ENCODE measurements around the gene UVRAG.

Gene UVRAG

DNA sequence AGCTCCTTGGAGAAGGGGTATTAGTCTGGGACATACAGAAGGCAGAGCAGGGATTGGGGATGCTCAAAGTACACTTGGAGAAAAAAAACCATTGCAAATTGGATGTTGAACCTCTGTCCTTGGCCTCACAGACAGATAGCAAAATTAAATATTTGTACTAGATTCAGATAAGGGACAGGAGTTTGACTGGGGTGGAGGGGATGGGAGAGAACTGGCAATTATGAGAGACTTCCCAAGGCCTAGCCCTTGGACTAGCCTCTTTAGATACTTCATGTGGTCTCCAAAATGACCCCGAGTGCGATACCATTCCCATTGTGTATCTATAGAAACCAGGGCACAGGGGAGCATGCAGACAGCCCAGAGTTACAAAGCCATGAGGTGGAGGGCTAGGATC is 30.9 kb upstream of the UVRAG start:
- DNase-seq: no peak

DNA sequence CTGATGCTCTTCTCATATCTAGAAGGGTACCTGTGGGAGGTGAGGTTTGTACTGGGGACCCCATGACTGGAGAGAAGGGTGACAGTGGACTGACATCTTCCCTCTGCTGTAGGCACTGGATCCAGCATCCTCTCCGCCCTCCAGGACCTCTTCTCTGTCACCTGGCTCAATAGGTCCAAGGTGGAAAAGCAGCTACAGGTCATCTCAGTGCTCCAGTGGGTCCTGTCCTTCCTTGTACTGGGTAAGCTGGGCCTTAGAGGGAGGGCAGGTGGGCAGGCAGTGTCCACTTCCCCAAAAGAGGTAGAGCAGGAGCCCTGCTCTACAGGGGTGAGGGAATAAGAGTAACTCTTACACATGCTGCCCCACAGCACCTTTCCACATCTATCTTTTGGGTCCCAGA is 30.5 kb upstream of the UVRAG start:
- no peak for DNase-seq

DNA sequence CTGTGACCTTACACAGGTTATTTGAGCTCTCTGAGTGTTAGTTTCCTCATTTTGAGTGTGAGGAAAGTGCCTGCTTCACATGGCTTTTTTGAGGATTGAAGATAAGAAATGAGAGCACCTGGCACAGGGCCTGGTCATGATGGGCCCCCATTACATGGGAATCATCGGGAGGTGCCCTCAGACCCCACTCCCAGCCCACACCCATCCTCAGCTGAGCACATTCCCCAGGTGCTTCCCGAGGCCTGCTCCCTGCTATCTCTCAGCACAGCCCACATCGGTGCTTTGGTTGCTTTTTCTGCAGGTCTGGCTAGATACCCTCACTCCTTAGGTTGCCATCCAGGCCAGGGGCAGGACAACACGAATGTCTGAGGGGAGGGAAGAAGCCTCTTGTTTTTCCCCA is 29.8 kb upstream of the UVRAG start:
- DNase-seq: no peak

DNA sequence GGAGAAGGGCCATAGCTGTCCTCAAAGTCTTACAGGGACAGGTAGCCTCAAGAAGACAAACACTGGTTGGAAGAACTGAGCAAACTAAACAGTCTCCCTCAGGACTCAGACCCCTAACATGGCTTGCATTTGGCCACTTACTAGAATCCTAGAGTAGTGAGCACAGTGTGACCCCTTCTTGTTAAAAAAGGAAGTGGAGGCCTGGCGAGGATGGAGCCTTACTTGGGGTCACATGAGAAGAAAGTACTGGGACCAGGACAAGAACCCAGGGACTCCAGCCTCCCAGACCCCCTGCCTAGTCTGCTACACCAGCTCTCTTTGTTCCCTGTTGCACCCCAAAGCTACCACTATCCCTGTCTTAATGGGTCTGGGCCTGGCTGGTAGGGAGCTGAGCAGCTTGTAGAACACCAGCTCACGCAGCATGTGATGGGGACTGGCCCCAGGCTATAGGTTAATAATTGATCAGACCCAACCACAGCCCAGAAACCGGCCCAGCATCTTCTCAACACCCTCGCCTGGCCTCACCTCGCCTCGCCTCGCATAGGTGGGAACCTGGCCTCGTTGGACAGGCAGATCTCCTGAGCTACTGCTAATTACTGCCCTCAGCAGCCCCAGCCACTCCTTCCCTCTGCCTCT is 28.8 kb upstream of the UVRAG start:
- DNase-seq: no peak

- no peak for DNase-seq
Measured at GRCh38 chr11:75789521-75789920, 25.5 kb upstream of the UVRAG start.

GRCh38 chr11:75790986-75791385 is 24.0 kb upstream of the UVRAG start:
- no peak for DNase-seq

- DNase-seq: no peak
Measured at GRCh38 chr11:75792127-75792731, 22.8 kb upstream of the UVRAG start.

GRCh38 chr11:75792997-75793800 is 21.8 kb upstream of the UVRAG start:
- DNase-seq: no peak

- no peak for DNase-seq
Measured at GRCh38 chr11:75793966-75794365, 21.0 kb upstream of the UVRAG start.

GRCh38 chr11:75795276-75796090 is 19.5 kb upstream of the UVRAG start:
- no peak for DNase-seq

- no peak for DNase-seq
Measured at GRCh38 chr11:75796091-75796435, 18.9 kb upstream of the UVRAG start.

DNA sequence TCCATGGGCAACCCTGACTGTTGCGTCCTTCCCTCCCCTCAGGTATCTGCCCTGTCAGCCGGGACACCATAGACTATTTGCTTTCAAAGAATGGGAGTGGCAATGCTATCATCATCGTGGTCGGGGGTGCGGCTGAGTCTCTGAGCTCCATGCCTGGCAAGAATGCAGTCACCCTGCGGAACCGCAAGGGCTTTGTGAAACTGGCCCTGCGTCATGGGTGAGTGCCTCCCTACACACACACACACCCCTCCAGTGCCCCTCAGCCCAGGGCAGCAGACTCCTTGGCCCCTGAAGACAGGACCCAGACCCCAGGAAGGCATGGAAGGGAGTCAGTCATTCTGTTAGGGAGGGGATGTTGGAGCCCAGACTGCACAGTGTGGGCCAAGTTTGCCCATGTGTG is 17.9 kb upstream of the UVRAG start:
- DNase-seq: no peak

- DNase-seq: no peak
Measured at GRCh38 chr11:75797792-75798191, 17.2 kb upstream of the UVRAG start.

DNA sequence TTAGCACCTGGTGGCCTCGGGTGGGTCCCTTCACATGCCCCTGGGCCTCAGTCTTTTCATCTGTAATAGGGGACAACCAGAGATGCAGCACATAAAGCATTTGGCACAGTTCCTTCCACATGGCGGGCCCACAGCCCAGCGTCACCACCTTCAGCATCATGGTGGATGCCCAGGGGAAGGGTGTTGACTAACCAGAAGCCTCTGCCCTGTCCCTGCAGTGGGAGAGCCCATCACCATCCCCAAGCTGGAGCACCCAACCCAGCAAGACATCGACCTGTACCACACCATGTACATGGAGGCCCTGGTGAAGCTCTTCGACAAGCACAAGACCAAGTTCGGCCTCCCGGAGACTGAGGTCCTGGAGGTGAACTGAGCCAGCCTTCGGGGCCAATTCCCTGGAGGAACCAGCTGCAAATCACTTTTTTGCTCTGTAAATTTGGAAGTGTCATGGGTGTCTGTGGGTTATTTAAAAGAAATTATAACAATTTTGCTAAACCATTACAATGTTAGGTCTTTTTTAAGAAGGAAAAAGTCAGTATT is 14.8 kb upstream of the UVRAG start:
- DNase-seq: no peak

DNA sequence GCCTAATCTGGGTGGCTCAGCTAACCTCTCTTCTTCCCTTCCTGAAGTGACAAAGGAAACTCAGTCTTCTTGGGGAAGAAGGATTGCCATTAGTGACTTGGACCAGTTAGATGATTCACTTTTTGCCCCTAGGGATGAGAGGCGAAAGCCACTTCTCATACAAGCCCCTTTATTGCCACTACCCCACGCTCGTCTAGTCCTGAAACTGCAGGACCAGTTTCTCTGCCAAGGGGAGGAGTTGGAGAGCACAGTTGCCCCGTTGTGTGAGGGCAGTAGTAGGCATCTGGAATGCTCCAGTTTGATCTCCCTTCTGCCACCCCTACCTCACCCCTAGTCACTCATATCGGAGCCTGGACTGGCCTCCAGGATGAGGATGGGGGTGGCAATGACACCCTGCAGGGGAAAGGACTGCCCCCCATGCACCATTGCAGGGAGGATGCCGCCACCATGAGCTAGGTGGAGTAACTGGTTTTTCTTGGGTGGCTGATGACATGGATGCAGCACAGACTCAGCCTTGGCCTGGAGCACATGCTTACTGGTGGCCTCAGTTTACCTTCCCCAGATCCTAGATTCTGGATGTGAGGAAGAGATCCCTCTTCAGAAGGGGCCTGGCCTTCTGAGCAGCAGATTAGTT is 14.2 kb upstream of the UVRAG start:
- no peak for DNase-seq

- no peak for DNase-seq
Measured at GRCh38 chr11:75801362-75802020, 13.5 kb upstream of the UVRAG start.

DNA sequence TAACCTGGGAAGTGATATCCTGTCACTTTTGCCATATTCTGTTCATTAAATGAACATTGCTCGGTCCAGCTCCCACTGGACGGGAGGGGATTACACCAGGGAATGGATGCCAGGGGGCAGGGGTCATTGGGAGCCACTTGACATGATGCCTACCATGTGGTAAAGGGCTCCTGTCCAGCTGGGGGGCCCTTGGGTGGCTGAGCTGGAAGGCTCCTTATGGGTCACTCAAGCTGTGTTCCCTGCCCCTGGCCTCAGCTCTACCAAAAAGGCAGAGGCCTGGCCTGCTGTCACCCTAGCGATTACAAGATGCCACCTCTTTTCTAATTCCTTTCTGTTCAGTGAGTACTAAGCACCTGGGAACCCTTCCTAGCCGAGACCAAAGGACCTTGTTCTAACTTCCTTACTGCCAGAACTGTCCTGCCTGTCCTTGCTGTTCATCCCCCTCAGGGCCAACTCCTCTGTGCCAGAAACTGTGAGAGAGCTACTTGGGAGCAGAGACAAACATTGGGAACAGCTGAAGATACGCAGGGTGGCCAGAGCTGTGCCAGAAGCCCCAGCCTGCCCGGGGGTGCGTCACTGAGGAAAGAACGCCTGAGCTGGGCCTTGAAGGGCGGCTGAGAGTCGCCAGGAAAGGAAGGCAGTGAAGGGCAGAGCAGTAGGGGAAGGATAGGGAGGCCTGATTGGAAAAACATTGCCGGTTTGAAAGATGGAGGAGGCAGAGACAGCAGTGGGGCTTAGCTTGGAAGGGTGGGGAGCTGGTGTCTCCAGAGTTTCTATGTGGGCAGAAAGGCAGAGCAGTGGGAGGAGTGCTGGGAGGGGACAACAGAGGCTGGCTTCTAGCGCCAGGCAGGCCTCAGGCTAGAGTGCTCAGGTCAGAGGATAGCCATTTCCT is 12.7 kb upstream of the UVRAG start:
- no peak for DNase-seq

- DNase-seq: peak; percentile 44
Measured at GRCh38 chr11:75802913-75803820, 11.8 kb upstream of the UVRAG start.

- no peak for DNase-seq
Measured at GRCh38 chr11:75809111-75809510, 5.9 kb upstream of the UVRAG start.

GRCh38 chr11:75809991-75810390 is 5.0 kb upstream of the UVRAG start:
- no peak for DNase-seq

Measured in amniotic stem cell (primary cell).